ENCODE results near the gene TCEAL7.

TCEAL7 gene

GRCh38 chrX:103338663-103339062 is 8.6 kb downstream of the TCEAL7 start:
- H3K4me3 ChIP-seq (ENCODE audit: low read length): no peak overlapping the region
- no peaks in the 10 kb centered on the region for H3K36me3 ChIP-seq (replicated peaks; ENCODE audit: low read depth, low read length)
- no peaks in the 10 kb centered on the region for H3K4me1 ChIP-seq (ENCODE audit: low read length)
- H4K20me1 ChIP-seq (ENCODE audit: insufficient read depth, low read length): no peaks in the 10 kb centered on the region
- no peak overlapping the region for H3K4me2 ChIP-seq (ENCODE audit: low read length)
- no peak overlapping the region for H3K27ac ChIP-seq (ENCODE audit: low read length)
- no peak overlapping the region for H2AFZ ChIP-seq (ENCODE audit: low read depth, low read length)
- H3K9ac ChIP-seq (ENCODE audit: low read length): no peak overlapping the region
- H3K27me3 ChIP-seq (ENCODE audit: low read depth, low read length): peaks cover 7% of the 10 kb centered on the region
- H3K79me2 ChIP-seq (ENCODE audit: low read length): no peaks in the 10 kb centered on the region
- H3K9me3 ChIP-seq (ENCODE audit: insufficient read depth, low read length): no peaks in the 10 kb centered on the region
- no peak for TF ChIP-seq CTCF (IDR thresholded peaks at IDR 0.05; ENCODE audit: low read depth, low read length)
- TF ChIP-seq EZH2phosphoT487 (IDR thresholded peaks at IDR 0.05; ENCODE audit: low read depth): no peak

- H3K9ac ChIP-seq (ENCODE audit: low read length): no peak overlapping the region
- no peak overlapping the region for H3K4me3 ChIP-seq (ENCODE audit: low read length)
- H3K27me3 ChIP-seq (ENCODE audit: low read depth, low read length): peaks cover 3% of the 10 kb centered on the region; the same call in 1 of the 2 replicates
- no peaks in the 10 kb centered on the region for H3K9me3 ChIP-seq (ENCODE audit: insufficient read depth, low read length)
- no peak overlapping the region for H3K27ac ChIP-seq (ENCODE audit: low read length)
- no peaks in the 10 kb centered on the region for H3K4me1 ChIP-seq (ENCODE audit: low read length)
- no peak for TF ChIP-seq EZH2phosphoT487 (IDR thresholded peaks at IDR 0.05; ENCODE audit: low read depth)
- TF ChIP-seq CTCF (IDR thresholded peaks at IDR 0.05; ENCODE audit: low read depth, low read length): peak; percentile 67
- no peaks in the 10 kb centered on the region for H4K20me1 ChIP-seq (ENCODE audit: insufficient read depth, low read length)
- no peaks in the 10 kb centered on the region for H3K36me3 ChIP-seq (replicated peaks; ENCODE audit: low read depth, low read length)
- H3K4me2 ChIP-seq (ENCODE audit: low read length): peak overlapping the region; percentile 34
- peak overlapping the region; percentile 84 for H2AFZ ChIP-seq (ENCODE audit: low read depth, low read length)
- H3K79me2 ChIP-seq (ENCODE audit: low read length): no peaks in the 10 kb centered on the region
Observed at GRCh38 chrX:103343105-103343504, 13.1 kb downstream of the TCEAL7 start.

- no peak overlapping the region for H3K4me2 ChIP-seq (ENCODE audit: low read length)
- no peak overlapping the region for H3K4me3 ChIP-seq (ENCODE audit: low read length)
- TF ChIP-seq CTCF (IDR thresholded peaks at IDR 0.05; ENCODE audit: low read depth, low read length): no peak
- no peak for TF ChIP-seq EZH2phosphoT487 (IDR thresholded peaks at IDR 0.05; ENCODE audit: low read depth)
- peaks cover 3% of the 10 kb centered on the region; the same call in 1 of the 2 replicates for H3K27me3 ChIP-seq (ENCODE audit: low read depth, low read length)
- no peaks in the 10 kb centered on the region for H3K36me3 ChIP-seq (replicated peaks; ENCODE audit: low read depth, low read length)
- no peak overlapping the region for H2AFZ ChIP-seq (ENCODE audit: low read depth, low read length)
- H3K4me1 ChIP-seq (ENCODE audit: low read length): no peaks in the 10 kb centered on the region
- no peaks in the 10 kb centered on the region for H3K79me2 ChIP-seq (ENCODE audit: low read length)
- no peak overlapping the region for H3K9ac ChIP-seq (ENCODE audit: low read length)
- no peaks in the 10 kb centered on the region for H3K9me3 ChIP-seq (ENCODE audit: insufficient read depth, low read length)
- H4K20me1 ChIP-seq (ENCODE audit: insufficient read depth, low read length): no peaks in the 10 kb centered on the region
- H3K27ac ChIP-seq (ENCODE audit: low read length): no peak overlapping the region
Observed at GRCh38 chrX:103344606-103345005, 14.6 kb downstream of the TCEAL7 start.

GRCh38 chrX:103347682-103348397 is 17.8 kb downstream of the TCEAL7 start:
- Histone ChIP-seq H3K4me3 (ENCODE audit: low read length) (no peak overlapping the region), H3K27me3 (ENCODE audit: low read depth, low read length) (no peaks in the 10 kb centered on the region), H4K20me1 (ENCODE audit: insufficient read depth, low read length) (no peaks in the 10 kb centered on the region), H3K79me2 (ENCODE audit: low read length) (no peaks in the 10 kb centered on the region), H3K4me2 (ENCODE audit: low read length) (no peak overlapping the region), H3K9ac (ENCODE audit: low read length) (no peak overlapping the region), H3K4me1 (ENCODE audit: low read length) (no peaks in the 10 kb centered on the region), H3K36me3 (replicated peaks; ENCODE audit: low read depth, low read length) (no peaks in the 10 kb centered on the region), H2AFZ (ENCODE audit: low read depth, low read length) (no peak overlapping the region), H3K9me3 (ENCODE audit: insufficient read depth, low read length) (no peaks in the 10 kb centered on the region), H3K27ac (ENCODE audit: low read length) (no peak overlapping the region)
- no peak for TF ChIP-seq CTCF (IDR thresholded peaks at IDR 0.05; ENCODE audit: low read depth, low read length)
- no peak for TF ChIP-seq EZH2phosphoT487 (IDR thresholded peaks at IDR 0.05; ENCODE audit: low read depth)
